ENCODE data around the gene LIN7B. TPM values are rescaled to one million over a fixed set of nuclear protein-coding genes. Genes with fewer than 3 reads are reported as not detected.
A peak's percentile ranks its signal among the peaks of the same experiment; 100 is the strongest.

LIN7B gene
- total and polyA plus RNA-seq, 2 of the 13 experiments (the other 11 are each of a cell fraction or from before 2014, with no cell fraction given) = 5.3 to 7.6 TPM

DNA sequence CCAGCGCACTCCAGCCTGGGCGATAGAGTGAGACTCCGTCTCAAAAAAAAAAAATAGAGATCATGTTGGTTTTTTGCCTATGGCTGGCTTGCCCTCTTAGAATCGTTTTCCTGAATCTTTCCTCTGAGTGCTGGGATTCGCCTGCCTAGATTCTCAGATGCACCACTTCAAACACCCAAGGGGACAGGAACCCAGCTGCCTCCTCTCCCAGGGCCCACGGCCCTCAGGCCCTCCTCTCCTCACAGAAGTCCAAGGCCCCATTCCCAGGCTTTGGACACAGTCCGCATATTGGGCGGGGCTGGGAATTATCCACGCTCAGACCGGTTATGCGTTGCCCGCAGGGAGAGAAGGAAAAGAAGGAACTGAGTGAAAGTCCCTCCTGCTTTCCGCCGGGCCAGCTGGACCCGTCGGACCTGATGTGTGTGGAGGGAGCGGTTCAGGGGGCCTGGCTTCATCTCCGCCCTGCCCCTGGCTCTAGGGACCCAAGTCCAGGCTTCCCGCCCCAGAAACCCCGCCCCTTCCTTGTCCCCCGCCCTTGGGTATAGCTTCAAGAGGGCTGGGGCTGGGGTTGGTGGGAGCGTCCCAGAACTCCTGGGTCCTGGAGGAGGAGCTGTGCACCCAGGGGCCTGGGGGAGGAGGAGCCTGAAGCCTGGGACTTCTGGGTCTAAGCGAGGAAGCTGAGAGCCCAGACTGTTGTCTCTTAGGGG is 11.0 kb downstream of the LIN7B start (continued):
- TF ChIP-seq ZNF138 (CRISPR knock-in tag; IDR thresholded peaks at IDR 0.05; ENCODE audit: low read depth) (0 out of 2 replicates have a peak, but pooled peaks have one; percentile 51), FIP1L1 (IDR thresholded peaks at IDR 0.05; ENCODE audit: borderline replicate concordance, insufficient read depth, low read depth, low read length) (no peak), PITX1 (CRISPR knock-in tag; IDR thresholded peaks at IDR 0.05) (peak; percentile 69), PLSCR1 (CRISPR knock-in tag; IDR thresholded peaks at IDR 0.05; ENCODE audit: borderline replicate concordance) (no peak), STAT6 (CRISPR knock-in tag; IDR thresholded peaks at IDR 0.05; ENCODE audit: borderline replicate concordance) (no peak), ZNF335 (CRISPR knock-in tag; IDR thresholded peaks at IDR 0.05) (no peak), ZFX (CRISPR knock-in tag; IDR thresholded peaks at IDR 0.05; ENCODE audit: low read depth) (peak; percentile 82), ZNF782 (CRISPR knock-in tag; IDR thresholded peaks at IDR 0.05; ENCODE audit: borderline replicate concordance) (no peak), RCOR2 (CRISPR knock-in tag; IDR thresholded peaks at IDR 0.05) (no peak), GTF2F1 (IDR thresholded peaks at IDR 0.05; ENCODE audit: low read length) (no peak), ZNF878 (CRISPR knock-in tag; IDR thresholded peaks at IDR 0.05) (no peak), ZNF75D (CRISPR knock-in tag; IDR thresholded peaks at IDR 0.05; ENCODE audit: borderline replicate concordance) (no peak), HNRNPH1 (optimal IDR thresholded peaks at IDR 0.05; ENCODE audit: low read depth, low read length) (no peak), NBN (conservative IDR thresholded peaks at IDR 0.05) (no peak), PAF1 (CRISPR knock-in tag; IDR thresholded peaks at IDR 0.05) (no peak), ZNF513 (CRISPR knock-in tag; conservative IDR thresholded peaks at IDR 0.05) (no peak), ATF1 (CRISPR knock-in tag; IDR thresholded peaks at IDR 0.05) (no peak), TEAD2 (CRISPR knock-in tag; IDR thresholded peaks at IDR 0.05) (no peak), ZSCAN12 (CRISPR knock-in tag; IDR thresholded peaks at IDR 0.05) (no peak), FOXA3 (CRISPR knock-in tag; IDR thresholded peaks at IDR 0.05) (no peak), HES4 (CRISPR knock-in tag; IDR thresholded peaks at IDR 0.05; ENCODE audit: borderline replicate concordance) (no peak), ZBTB7B (CRISPR knock-in tag; IDR thresholded peaks at IDR 0.05) (peak; percentile 54; the same call in 1 of the 2 replicates), ZNF143 (CRISPR knock-in tag; IDR thresholded peaks at IDR 0.05) (peak; percentile 29; the same call in 1 of the 2 replicates), RNF2 (conservative IDR thresholded peaks at IDR 0.05; ENCODE audit: low read depth) (no peak), PHF21A (CRISPR knock-in tag; IDR thresholded peaks at IDR 0.05) (peak; percentile 69)
- TF ChIP-seq, protein P1, sequence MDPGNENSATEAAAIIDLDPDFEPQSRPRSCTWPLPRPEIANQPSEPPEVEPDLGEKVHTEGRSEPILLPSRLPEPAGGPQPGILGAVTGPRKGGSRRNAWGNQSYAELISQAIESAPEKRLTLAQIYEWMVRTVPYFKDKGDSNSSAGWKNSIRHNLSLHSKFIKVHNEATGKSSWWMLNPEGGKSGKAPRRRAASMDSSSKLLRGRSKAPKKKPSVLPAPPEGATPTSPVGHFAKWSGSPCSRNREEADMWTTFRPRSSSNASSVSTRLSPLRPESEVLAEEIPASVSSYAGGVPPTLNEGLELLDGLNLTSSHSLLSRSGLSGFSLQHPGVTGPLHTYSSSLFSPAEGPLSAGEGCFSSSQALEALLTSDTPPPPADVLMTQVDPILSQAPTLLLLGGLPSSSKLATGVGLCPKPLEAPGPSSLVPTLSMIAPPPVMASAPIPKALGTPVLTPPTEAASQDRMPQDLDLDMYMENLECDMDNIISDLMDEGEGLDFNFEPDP (CRISPR knock-in tag; conservative IDR thresholded peaks at IDR 0.05) = no peak

All from HepG2 (cell line).